ENCODE results near the gene AP1S1. TPM values are rescaled to one million over a fixed set of nuclear protein-coding genes. Genes with fewer than 3 reads are reported as not detected.

The AP1S1 gene
- total RNA-seq, 1 donor from 2014 or later = 181 TPM

GRCh38 chr7:101113836-101114235 is 40.4 kb upstream of the AP1S1 start:
- Mint-ChIP-seq H3K27ac (ENCODE audit: unreplicated experiment) (no peak overlapping the region), H3K9me3 (ENCODE audit: unreplicated experiment) (peaks cover 4% of the 10 kb centered on the region)

GRCh38 chr7:101114492-101114891 is 39.8 kb upstream of the AP1S1 start:
- no peaks in the 10 kb centered on the region for H3K27me3 ChIP-seq (ENCODE audit: insufficient read depth, low read length)
- no peak overlapping the region for H3K4me3 ChIP-seq (ENCODE audit: insufficient read depth, low read depth, low read length)
- Mint-ChIP-seq H3K27me3 (ENCODE audit: low read depth, unreplicated experiment) (no peaks in the 10 kb centered on the region), H3K4me1 (ENCODE audit: low read depth, unreplicated experiment) (peaks cover 25% of the 10 kb centered on the region), H3K27ac (ENCODE audit: unreplicated experiment) (peak overlapping the region; percentile 91), H3K4me3 (ENCODE audit: unreplicated experiment) (no peak overlapping the region), H3K9me3 (ENCODE audit: unreplicated experiment) (peaks cover 4% of the 10 kb centered on the region), H3K36me3 (ENCODE audit: low read depth, unreplicated experiment) (no peaks in the 10 kb centered on the region)
- H4K20me1 ChIP-seq (ENCODE audit: insufficient read depth, low read length) = no peaks in the 10 kb centered on the region
- peak overlapping the region; percentile 38 for H3K4me2 ChIP-seq (ENCODE audit: low read length)
- DNase-seq (ENCODE audit: low read depth) (no peak), FAIRE-seq (no peak)
- no peaks in the 10 kb centered on the region for H3K36me3 ChIP-seq (ENCODE audit: insufficient read depth, low read length)
- H2AFZ ChIP-seq (ENCODE audit: low read depth, low read length) = peak overlapping the region; percentile 44
- H3K9me3 ChIP-seq (ENCODE audit: insufficient read depth, low read depth, low read length) = no peaks in the 10 kb centered on the region
- no peaks in the 10 kb centered on the region for H3K79me2 ChIP-seq (ENCODE audit: insufficient read depth, low read length)
- peak overlapping the region; percentile 70 for H3K27ac ChIP-seq (ENCODE audit: low read depth, low read length)
- H3K9ac ChIP-seq (ENCODE audit: low read length) = peak overlapping the region; percentile 55
- H3K4me1 ChIP-seq (ENCODE audit: insufficient read depth, low read length) = peaks cover 47% of the 10 kb centered on the region
- TF ChIP-seq CTCF (IDR thresholded peaks at IDR 0.05; ENCODE audit: insufficient read depth, low read depth, low read length) = no peak
- no peak for TF ChIP-seq EZH2 (IDR thresholded peaks at IDR 0.05; ENCODE audit: insufficient read depth, low read length)

More at GRCh38 chr7:101113836-101114235, 40.4 kb upstream of the AP1S1 start:
- Histone ChIP-seq H3K4me2 (ENCODE audit: low read length) (peak overlapping the region; percentile 38), H3K36me3 (ENCODE audit: insufficient read depth, low read length) (no peaks in the 10 kb centered on the region), H3K4me1 (ENCODE audit: insufficient read depth, low read length) (peaks cover 46% of the 10 kb centered on the region), H3K27me3 (ENCODE audit: insufficient read depth, low read length) (no peaks in the 10 kb centered on the region), H2AFZ (ENCODE audit: low read depth, low read length) (no peak overlapping the region), H3K4me3 (ENCODE audit: insufficient read depth, low read depth, low read length) (no peak overlapping the region), H3K9me3 (ENCODE audit: insufficient read depth, low read depth, low read length) (no peaks in the 10 kb centered on the region), H3K79me2 (ENCODE audit: insufficient read depth, low read length) (no peaks in the 10 kb centered on the region), H3K27ac (ENCODE audit: low read depth, low read length) (peak overlapping the region; percentile 70), H3K9ac (ENCODE audit: low read length) (peak overlapping the region; percentile 55), H4K20me1 (ENCODE audit: insufficient read depth, low read length) (no peaks in the 10 kb centered on the region)
- no peaks in the 10 kb centered on the region for H3K36me3 Mint-ChIP-seq (ENCODE audit: low read depth, unreplicated experiment)
- no peak for FAIRE-seq
- TF ChIP-seq CTCF (IDR thresholded peaks at IDR 0.05; ENCODE audit: insufficient read depth, low read depth, low read length) = no peak
- no peak for TF ChIP-seq EZH2 (IDR thresholded peaks at IDR 0.05; ENCODE audit: insufficient read depth, low read length)
- H3K4me3 Mint-ChIP-seq (ENCODE audit: unreplicated experiment) = no peak overlapping the region
- DNase-seq (ENCODE audit: low read depth) = no peak
- H3K27me3 Mint-ChIP-seq (ENCODE audit: low read depth, unreplicated experiment) = no peaks in the 10 kb centered on the region
- H3K4me1 Mint-ChIP-seq (ENCODE audit: low read depth, unreplicated experiment) = peaks cover 26% of the 10 kb centered on the region

GRCh38 chr7:101115215-101115614 is 39.1 kb upstream of the AP1S1 start:
- Histone ChIP-seq H2AFZ (ENCODE audit: low read depth, low read length) (no peak overlapping the region), H4K20me1 (ENCODE audit: insufficient read depth, low read length) (no peaks in the 10 kb centered on the region), H3K27ac (ENCODE audit: low read depth, low read length) (peak overlapping the region; percentile 70), H3K9me3 (ENCODE audit: insufficient read depth, low read depth, low read length) (no peaks in the 10 kb centered on the region), H3K4me2 (ENCODE audit: low read length) (no peak overlapping the region), H3K79me2 (ENCODE audit: insufficient read depth, low read length) (no peaks in the 10 kb centered on the region), H3K4me1 (ENCODE audit: insufficient read depth, low read length) (peaks cover 54% of the 10 kb centered on the region), H3K9ac (ENCODE audit: low read length) (no peak overlapping the region), H3K4me3 (ENCODE audit: insufficient read depth, low read depth, low read length) (no peak overlapping the region), H3K27me3 (ENCODE audit: insufficient read depth, low read length) (no peaks in the 10 kb centered on the region), H3K36me3 (ENCODE audit: insufficient read depth, low read length) (no peaks in the 10 kb centered on the region)
- DNase-seq (ENCODE audit: low read depth) (no peak), FAIRE-seq (no peak)
- H3K27me3 Mint-ChIP-seq (ENCODE audit: low read depth, unreplicated experiment) = no peaks in the 10 kb centered on the region
- H3K4me3 Mint-ChIP-seq (ENCODE audit: unreplicated experiment) = no peak overlapping the region
- no peak for TF ChIP-seq EZH2 (IDR thresholded peaks at IDR 0.05; ENCODE audit: insufficient read depth, low read length)
- TF ChIP-seq CTCF (IDR thresholded peaks at IDR 0.05; ENCODE audit: insufficient read depth, low read depth, low read length) = no peak
- peaks cover 32% of the 10 kb centered on the region for H3K4me1 Mint-ChIP-seq (ENCODE audit: low read depth, unreplicated experiment)
- H3K27ac Mint-ChIP-seq (ENCODE audit: unreplicated experiment) = peak overlapping the region; percentile 34
- H3K9me3 Mint-ChIP-seq (ENCODE audit: unreplicated experiment) = peaks cover 4% of the 10 kb centered on the region
- no peaks in the 10 kb centered on the region for H3K36me3 Mint-ChIP-seq (ENCODE audit: low read depth, unreplicated experiment)
